GM21825 (cell line): Measurements from ENCODE around the gene ZNF512.
A peak's percentile ranks its signal among the peaks of the same experiment; 100 is the strongest.
"Not testable (repeated sequence)": the region's sequence is repeated elsewhere in the genome, so short reads cannot be mapped to it uniquely, and the experiment has no call there.

Experiments used
- ATAC-seq: cut with Tn5 transposase; IDR thresholded peaks from one replicate; pipeline ENCODE4 v1.9.1; 2021; ENCODE audit warnings: mild to moderate bottlenecking, moderate library complexity; ENCODE audit not compliant: unreplicated experiment

The ZNF512 gene

GRCh38 chr2:27582695-27583389, at the start of gene ZNF512:
ZNF512 (plus strand) TSS chr2:27583042; CDS start chr2:27583113, 71 bp downstream.
- ATAC-seq = peak; percentile 88

GRCh38 chr2:27537287-27537686, 45.6 kb upstream of the ZNF512 start:
- no peak for ATAC-seq

DNA sequence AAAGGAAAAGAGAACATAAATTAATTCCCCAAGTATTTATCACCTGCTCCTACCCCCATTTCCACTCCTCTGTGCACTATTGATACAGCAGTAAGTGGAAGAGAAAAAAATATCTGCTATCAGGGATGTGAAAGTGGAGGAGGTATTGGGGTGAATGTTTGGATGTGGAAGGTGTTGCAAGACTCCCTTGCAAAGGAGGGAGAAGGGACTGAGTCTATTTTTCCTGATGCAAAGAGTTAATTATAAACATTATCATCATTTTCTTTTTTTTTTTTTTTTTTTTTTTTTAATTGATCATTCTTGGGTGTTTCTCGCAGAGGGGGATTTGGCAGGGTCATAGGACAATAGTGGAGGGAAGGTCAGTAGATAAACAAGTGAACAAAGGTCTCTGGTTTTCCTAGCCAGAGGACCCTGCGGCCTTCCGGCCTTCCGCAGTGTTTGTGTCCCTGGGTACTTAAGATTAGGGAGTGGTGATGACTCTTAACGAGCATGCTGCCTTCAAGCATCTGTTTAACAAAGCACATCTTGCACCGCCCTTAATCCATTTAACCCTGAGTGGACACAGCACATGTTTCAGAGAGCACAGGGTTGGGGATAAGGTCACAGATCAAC, 43.9 kb upstream of the ZNF512 start:
- not testable (repeated sequence) for ATAC-seq

GRCh38 chr2:27539649-27540048, 43.2 kb upstream of the ZNF512 start:
- ATAC-seq = not testable (repeated sequence)

DNA sequence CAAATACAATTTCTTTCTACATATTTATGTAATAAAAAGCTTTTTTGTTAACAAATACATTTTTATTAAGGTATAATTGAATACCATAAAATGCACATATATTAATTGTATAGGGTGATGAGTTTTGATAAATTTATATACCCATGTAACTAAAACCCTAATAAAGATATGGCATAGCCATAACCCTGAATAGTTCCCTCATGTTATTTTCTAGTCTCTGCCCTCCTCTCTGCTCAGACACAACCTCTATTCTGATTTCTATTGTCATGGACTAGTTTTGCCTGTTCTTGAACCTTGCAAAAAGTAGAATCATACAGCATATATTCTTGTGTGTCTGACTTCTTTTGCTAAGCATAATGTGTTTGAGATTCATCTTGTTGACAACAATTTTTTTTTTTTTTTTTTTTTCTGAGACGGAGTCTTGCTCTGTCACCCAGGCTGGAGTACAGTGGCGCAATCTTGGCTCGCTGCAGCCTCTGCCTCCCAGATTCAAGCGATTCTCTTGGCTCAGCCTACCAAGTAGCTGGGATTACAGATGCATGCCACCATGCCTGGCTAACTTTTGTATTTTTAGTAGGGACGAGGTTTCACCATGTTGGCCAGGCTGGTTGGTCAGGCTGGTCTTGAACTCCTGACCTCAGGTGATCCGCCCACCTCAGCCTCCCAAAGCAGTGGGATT, 38.6 kb upstream of the ZNF512 start:
- ATAC-seq = no peak

GRCh38 chr2:27545348-27546141, 37.3 kb upstream of the ZNF512 start:
- ATAC-seq = no peak

- ATAC-seq = no peak
Measured at GRCh38 chr2:27549303-27549702, 33.5 kb upstream of the ZNF512 start.

DNA sequence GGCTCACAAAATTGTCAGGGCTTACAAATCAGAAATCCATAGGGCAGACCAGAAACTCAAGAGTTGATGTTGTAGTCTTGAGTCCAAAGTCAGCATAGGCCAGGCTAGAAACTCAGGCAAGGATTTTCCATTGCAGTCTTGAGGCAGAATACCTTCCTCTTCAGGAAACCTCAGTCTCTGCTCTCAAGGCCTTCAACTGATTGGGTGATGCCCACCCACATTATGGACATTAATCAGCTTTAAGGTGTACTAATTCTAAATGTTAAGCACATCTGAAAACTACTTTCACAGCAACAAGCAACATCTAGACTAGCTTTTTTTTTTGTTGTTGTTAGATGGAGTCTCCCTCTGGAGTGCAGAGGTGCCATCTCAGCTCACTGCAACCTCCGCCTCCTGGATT, 31.3 kb upstream of the ZNF512 start:
- no peak for ATAC-seq

DNA sequence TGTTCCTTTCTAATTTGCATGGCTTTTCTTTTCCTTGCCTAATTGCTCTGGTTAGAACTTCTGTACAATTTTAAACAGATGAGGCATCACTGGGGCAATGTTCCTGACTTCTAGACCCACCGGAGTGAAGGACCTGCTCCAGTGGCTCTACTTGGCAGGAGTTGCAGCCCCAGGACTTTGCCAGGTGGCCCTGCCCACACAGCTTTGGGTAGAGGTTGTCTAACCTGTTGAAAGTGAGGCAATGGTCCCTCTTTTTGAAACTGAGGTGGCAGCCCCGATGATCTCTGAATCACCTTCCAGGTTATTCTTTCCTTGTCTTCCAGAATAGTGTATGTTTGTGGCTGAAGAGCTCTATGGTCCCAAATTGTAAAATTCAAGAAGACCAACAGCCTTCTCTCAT, 29.9 kb upstream of the ZNF512 start:
- ATAC-seq = no peak

DNA sequence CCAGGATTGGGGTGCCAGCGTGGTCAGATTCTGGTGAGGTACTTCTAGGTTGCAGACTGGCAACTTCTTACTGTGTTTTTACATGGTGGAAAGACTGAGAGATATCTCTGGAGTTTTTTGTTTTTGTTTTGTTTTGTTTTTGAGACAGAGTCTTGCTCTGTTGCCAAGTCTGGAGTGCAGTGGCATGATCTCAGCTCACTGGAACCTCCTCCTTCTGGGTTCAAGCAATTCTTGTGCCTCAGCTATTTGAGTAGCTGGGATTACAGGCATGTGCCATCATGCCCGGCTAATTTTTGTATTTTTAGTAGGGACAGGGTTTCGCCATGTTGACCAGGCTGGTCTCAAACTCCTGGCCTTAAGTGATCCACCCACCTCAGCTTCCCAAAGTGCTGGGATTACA, 28.4 kb upstream of the ZNF512 start:
- ATAC-seq = not testable (repeated sequence)

- no peak for ATAC-seq
Measured at GRCh38 chr2:27559228-27559627, 23.6 kb upstream of the ZNF512 start.

DNA sequence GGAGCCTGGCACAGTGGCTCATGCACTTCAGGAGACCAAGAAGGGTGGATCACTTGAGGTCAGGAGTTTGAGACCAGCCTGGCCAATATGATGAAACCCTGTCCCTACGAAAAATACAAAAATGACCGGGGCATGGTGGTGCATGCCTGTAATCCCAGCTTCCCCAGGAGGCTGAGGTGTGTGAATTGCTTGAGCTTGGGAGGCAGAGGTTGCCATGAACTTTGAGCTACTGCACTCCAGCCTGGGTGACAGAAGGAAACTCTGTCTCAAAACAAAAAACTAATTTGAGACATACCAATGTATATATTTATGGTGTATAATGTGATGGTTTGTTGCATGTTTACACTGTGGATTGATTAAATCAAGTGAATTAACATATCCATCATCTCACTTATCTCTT, 21.8 kb upstream of the ZNF512 start:
- no peak for ATAC-seq

DNA sequence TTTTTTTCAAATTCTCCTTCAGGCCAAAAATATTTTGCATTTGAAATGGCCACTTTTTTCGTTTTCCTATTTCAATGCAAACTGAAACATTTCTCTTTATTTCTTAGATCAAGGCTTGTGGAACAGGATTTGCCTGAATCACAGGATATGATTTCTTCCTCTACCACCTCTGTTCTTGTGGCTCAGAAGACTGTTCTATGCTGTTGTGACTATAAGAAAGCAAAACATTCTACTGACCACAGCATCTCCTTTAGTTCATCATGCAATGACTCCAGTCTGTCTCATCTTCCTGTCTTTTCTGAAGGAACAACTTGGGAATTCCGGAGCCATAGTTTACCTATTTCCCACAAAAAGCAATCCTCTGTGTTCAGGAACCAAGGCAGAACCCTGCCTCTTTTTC, 16.2 kb upstream of the ZNF512 start:
- no peak for ATAC-seq

DNA sequence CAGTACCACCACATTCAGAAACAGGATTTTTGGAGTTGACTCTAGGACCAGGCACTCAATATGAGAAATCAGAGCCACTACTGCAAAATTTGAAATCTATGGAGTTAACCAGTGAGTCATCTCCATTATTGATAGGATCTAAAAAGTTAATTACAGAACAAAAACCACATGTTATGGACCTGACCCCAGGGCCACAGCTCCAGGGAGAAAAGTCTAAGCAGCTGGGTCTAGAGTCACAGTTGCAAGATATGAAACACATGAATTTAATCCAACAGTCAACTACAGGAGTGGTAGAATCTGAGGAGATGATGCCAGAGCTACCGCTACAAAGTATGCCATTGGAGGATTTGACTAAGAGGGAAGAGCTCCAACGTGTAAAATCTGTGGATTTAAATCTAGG, 13.4 kb upstream of the ZNF512 start:
- no peak for ATAC-seq

- ATAC-seq = no peak
Measured at GRCh38 chr2:27571197-27571596, 11.6 kb upstream of the ZNF512 start.

- no peak for ATAC-seq
Measured at GRCh38 chr2:27571681-27572080, 11.2 kb upstream of the ZNF512 start.

DNA sequence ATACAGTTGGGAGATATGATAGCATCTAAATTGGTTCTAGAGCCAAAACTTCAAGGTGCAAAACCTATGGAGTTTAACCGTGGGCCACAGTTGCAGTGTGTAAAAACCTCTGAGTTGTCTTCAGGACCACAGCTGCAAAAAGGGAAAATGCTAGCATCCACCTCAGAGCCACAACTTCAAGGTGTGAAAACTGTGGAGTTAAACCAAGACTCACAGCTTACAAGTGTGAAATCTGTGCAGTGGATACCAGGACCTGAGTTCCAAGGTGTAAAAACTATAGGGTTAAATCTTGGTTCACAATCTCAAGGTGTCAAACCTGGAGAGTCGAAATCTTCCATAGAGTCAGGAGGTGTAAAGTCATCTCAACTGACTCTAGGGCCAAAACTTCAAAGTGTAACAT, 10.4 kb upstream of the ZNF512 start:
- ATAC-seq = no peak

GRCh38 chr2:27572998-27573429, 9.8 kb upstream of the ZNF512 start:
- no peak for ATAC-seq

DNA sequence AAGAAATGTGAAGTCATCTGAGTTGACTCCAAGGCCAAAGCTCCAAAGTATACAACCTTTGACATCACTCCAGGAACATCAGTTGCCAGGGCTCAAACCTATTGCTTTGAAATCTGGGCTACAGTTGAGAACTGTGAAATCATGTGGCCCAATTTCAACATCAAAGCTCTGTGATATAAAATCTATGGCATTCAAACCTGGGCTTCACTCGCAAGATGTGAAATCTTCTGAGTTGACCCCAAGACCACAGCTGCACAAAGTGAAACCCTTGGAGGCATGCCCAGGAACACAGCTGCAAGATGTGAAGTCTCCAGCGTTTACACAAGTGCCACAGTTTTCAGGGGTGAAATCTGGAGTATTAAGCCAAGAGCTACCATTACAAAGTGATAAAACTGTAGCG, 9.4 kb upstream of the ZNF512 start:
- ATAC-seq = no peak

- no peak for ATAC-seq
Measured at GRCh38 chr2:27581417-27582128, 1.3 kb upstream of the ZNF512 start.
